ENCODE measurements around the gene KPNA4.

DNA sequence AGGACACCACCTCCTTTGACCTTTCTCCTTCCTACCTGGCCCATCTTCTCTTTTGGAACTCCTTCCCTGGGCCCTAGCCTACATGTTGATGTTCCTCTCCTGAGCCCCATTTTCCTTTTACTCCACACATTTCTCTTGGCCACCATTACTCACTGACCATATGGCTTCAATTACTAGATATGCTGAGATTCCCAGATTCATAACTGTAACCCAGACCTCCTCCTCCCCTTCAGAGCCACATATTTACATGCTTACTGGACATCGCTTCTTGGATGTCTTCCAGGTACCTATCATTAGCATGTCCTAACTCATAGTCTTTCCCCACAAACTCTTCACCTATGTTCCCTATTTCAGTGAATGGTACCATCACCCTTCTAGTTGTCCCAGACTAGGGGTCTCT lies 91.4 kb downstream of the KPNA4 start:
- TF ChIP-seq, protein P1, sequence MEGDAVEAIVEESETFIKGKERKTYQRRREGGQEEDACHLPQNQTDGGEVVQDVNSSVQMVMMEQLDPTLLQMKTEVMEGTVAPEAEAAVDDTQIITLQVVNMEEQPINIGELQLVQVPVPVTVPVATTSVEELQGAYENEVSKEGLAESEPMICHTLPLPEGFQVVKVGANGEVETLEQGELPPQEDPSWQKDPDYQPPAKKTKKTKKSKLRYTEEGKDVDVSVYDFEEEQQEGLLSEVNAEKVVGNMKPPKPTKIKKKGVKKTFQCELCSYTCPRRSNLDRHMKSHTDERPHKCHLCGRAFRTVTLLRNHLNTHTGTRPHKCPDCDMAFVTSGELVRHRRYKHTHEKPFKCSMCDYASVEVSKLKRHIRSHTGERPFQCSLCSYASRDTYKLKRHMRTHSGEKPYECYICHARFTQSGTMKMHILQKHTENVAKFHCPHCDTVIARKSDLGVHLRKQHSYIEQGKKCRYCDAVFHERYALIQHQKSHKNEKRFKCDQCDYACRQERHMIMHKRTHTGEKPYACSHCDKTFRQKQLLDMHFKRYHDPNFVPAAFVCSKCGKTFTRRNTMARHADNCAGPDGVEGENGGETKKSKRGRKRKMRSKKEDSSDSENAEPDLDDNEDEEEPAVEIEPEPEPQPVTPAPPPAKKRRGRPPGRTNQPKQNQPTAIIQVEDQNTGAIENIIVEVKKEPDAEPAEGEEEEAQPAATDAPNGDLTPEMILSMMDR (IDR thresholded peaks at IDR 0.05): no peak
- no peak for TF ChIP-seq POLR2A (IDR thresholded peaks at IDR 0.05)
